Lung (tissue), 12 donors: ENCODE data around the gene PTPRE. TPM values are rescaled to one million over a fixed set of nuclear protein-coding genes. Genes with fewer than 3 reads are reported as not detected.

Experiments
- ATAC-seq: fragments of 200-7000 bp; cut with Tn5 transposase; one replicate; pipeline ENCODE4 v1.9.1; 2020; ENCODE audit warnings: moderate number of reproducible peaks; ENCODE audit not compliant: insufficient read depth, low FRiP score
- DNase-seq, 3 donors: peaks; one replicate each; pipeline ENCODE4 v3.0.0-alpha.2; 2013 to 2017
- H3K27ac ChIP-seq, 2 donors: one replicate each; pipeline ENCODE4 v1.5.1; 2013; ENCODE audit warnings: mild to moderate bottlenecking in 2 of 2, moderate library complexity in 2 of 2, control low read depth in 1 of 2, inconsistent platforms in 1 of 2, low read depth in 1 of 2, low read length in 1 of 2
- H3K27me3 ChIP-seq, 3 donors: one replicate each; pipeline ENCODE4 v1.5.1; 2013; ENCODE audit warnings: low read length in 2 of 3; ENCODE audit not compliant: control insufficient read depth in 3 of 3, insufficient read depth in 3 of 3
- H3K36me3 ChIP-seq, 4 donors: one replicate each; pipeline ENCODE4 v1.5.1; 2013; ENCODE audit warnings: low read length in 4 of 4, mild to moderate bottlenecking in 1 of 4, moderate library complexity in 1 of 4; ENCODE audit not compliant: control insufficient read depth in 4 of 4, insufficient read depth in 4 of 4
- H3K4me1 ChIP-seq, 5 donors: one replicate each; pipeline ENCODE4 v1.5.1; 2013; ENCODE audit warnings: low read length in 5 of 5, mild to moderate bottlenecking in 2 of 5, moderate library complexity in 1 of 5; ENCODE audit not compliant: control insufficient read depth in 5 of 5, insufficient read depth in 5 of 5
- H3K4me3 ChIP-seq: one replicate; pipeline ENCODE4 v1.5.1; 2013; ENCODE audit warnings: mild to moderate bottlenecking, control low read depth, moderate library complexity
- H3K9ac ChIP-seq, 2 donors: one replicate each; pipeline ENCODE4 v1.5.1; 2013; ENCODE audit warnings: low read length in 2 of 2, control low read depth in 1 of 2; ENCODE audit not compliant: insufficient read depth in 1 of 2
- H3K9me3 ChIP-seq, 4 donors: one replicate each; pipeline ENCODE4 v1.5.1; 2013; ENCODE audit warnings: low read length in 3 of 4, mild to moderate bottlenecking in 1 of 4, moderate library complexity in 1 of 4; ENCODE audit not compliant: control insufficient read depth in 4 of 4, insufficient read depth in 3 of 4
- WGBS, 2 donors: extraction: QIAGEN DNeasy Blood & Tissue Kit; methylation state at CpG; one replicate each; pipeline ENCODE4 v1.1.7; 2013; 5-methylcytosine and 5-hydroxymethylcytosine counted together
- polyA plus RNA-seq, 2 donors: library from polyadenylated mRNA; stranded (reverse); fragments of 200-250 nt; gene quantifications; one replicate each; pipeline ENCODE4 v1.2.1, GENCODE V29; 2013
- total RNA-seq, 2 donors: library from RNA; depleted of rRNA in 1 of 2; stranded (reverse); fragments of >200 nt in 1 of 2; gene quantifications; one replicate each; pipeline ENCODE4 v1.2.1, GENCODE V29; 2014 to 2021
- TF ChIP-seq, protein P1 (sequence below): IDR thresholded peaks from 2 replicates; pipeline ENCODE4 v1.5.1; 2012; ENCODE audit warnings: mild to moderate bottlenecking; ENCODE audit errors: control extremely low read depth, extremely low read depth
- donor health status: control.
- donor health status: control.
- donor health status: Bipolar disorder and iron deficiency.
- donor health status: healthy.
- donor health status: DM: yes; HTN: yes; CAD: no.

The PTPRE gene
- total and polyA plus RNA-seq, 4 donors, result 15.5 to 68.7 (median 36.5) TPM

DNA sequence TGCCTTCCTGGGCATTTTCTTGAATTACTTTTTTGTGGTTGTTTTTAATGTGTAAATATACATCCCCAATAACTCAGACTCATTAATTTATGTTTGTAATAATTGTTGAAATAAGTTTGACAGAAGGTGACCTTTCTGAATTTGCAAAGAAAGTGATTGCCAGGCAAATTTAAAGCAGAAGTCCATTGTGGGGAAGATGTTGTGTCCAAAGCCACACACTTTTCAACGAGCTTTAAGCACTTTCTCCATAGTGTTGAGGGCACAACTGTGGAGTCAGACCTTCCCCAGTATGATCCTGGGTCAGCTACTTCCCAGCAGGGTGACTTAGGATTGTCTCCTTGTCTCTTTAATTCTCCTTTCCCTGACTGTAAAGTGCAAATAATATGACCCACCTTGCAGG, 52.5 kb downstream of the PTPRE start:
- 42 to 63% methylated on average over 1 of the region's 1 CpG for WGBS, 2 donors
- H3K36me3 ChIP-seq, result no peaks in the 10 kb centered on the region
- H3K9me3 ChIP-seq, result peaks cover 0 to 3% (median 0%) of the 10 kb centered on the region in 4 donors
- TF ChIP-seq, protein P1, sequence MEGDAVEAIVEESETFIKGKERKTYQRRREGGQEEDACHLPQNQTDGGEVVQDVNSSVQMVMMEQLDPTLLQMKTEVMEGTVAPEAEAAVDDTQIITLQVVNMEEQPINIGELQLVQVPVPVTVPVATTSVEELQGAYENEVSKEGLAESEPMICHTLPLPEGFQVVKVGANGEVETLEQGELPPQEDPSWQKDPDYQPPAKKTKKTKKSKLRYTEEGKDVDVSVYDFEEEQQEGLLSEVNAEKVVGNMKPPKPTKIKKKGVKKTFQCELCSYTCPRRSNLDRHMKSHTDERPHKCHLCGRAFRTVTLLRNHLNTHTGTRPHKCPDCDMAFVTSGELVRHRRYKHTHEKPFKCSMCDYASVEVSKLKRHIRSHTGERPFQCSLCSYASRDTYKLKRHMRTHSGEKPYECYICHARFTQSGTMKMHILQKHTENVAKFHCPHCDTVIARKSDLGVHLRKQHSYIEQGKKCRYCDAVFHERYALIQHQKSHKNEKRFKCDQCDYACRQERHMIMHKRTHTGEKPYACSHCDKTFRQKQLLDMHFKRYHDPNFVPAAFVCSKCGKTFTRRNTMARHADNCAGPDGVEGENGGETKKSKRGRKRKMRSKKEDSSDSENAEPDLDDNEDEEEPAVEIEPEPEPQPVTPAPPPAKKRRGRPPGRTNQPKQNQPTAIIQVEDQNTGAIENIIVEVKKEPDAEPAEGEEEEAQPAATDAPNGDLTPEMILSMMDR, result no peak
- H3K27me3 ChIP-seq, result no peaks in the 10 kb centered on the region
- no peak overlapping the region for H3K27ac ChIP-seq
- H3K4me1 ChIP-seq, result peaks cover 0 to 2% (median 0%) of the 10 kb centered on the region in 5 donors
- H3K4me3 ChIP-seq, result no peak overlapping the region
- H3K9ac ChIP-seq, result no peak overlapping the region
- ATAC-seq, result no peak
- no peak for DNase-seq

DNA sequence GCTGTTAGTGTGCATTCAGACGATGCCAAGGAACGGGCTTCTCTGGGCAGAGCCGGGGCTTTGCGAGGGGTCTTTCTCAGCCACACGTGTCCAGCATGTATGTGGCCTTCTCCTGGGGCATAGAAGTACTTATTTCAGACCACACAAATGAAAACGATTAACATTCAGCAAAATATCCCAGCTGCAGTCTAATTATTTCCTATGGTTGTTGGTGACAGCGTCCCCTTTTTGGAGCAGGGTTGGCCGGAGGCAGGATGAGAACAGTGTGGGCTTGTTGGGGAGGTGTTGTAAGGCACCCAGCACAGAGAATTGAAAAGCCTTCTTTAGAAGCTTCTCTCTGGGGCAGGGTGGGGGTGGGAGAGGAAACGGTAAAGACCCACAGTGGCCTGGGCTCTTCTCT, 54.2 kb downstream of the PTPRE start:
- no peak overlapping the region for H3K27ac ChIP-seq
- no peak overlapping the region for H3K9ac ChIP-seq
- H3K4me3 ChIP-seq, result no peak overlapping the region
- TF ChIP-seq, protein P1, result no peak
- DNase-seq (no peak), ATAC-seq (no peak)
- peaks cover 0 to 3% (median 0%) of the 10 kb centered on the region in 4 donors for H3K9me3 ChIP-seq
- 52 to 77% methylated on average over 9 of the region's 9 CpGs for WGBS, 2 donors
- peaks cover 0 to 2% (median 0%) of the 10 kb centered on the region in 5 donors for H3K4me1 ChIP-seq
- peaks cover 0 to 2% (median 0%) of the 10 kb centered on the region in 4 donors for H3K36me3 ChIP-seq
- H3K27me3 ChIP-seq, result no peaks in the 10 kb centered on the region

DNA sequence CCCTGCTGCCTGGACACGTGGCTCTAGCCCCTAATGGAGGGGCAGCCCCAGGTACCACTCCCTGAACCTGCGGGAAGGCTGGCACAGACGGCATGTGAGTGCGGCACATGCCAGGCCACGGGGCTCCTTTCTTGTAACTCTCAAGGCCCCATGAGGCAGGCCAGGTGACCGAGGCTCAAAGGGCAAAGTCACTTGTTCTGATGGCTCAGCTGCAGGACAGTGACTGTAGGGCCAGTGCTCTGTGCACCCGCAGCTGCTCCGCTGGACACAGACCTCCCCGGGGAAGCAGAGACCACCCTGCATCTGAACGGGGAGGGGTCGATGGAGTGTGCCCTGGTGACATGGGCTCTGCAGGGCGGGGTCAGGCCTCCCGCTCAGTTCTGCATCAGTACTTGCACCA, 55.3 kb downstream of the PTPRE start:
- WGBS, 2 donors, result 90 to 91% methylated on average over 13 of the region's 13 CpGs
- no peak for ATAC-seq
- Histone ChIP-seq H3K27ac (no peak overlapping the region), H3K36me3 (peaks cover 0 to 2% (median 0%) of the 10 kb centered on the region in 4 donors), H3K4me1 (peaks cover 0 to 2% (median 0%) of the 10 kb centered on the region in 5 donors), H3K27me3 (no peaks in the 10 kb centered on the region), H3K4me3 (no peak overlapping the region), H3K9me3 (no peaks in the 10 kb centered on the region), H3K9ac (no peak overlapping the region)
- TF ChIP-seq, protein P1, result no peak
- DNase-seq, result no peak

DNA sequence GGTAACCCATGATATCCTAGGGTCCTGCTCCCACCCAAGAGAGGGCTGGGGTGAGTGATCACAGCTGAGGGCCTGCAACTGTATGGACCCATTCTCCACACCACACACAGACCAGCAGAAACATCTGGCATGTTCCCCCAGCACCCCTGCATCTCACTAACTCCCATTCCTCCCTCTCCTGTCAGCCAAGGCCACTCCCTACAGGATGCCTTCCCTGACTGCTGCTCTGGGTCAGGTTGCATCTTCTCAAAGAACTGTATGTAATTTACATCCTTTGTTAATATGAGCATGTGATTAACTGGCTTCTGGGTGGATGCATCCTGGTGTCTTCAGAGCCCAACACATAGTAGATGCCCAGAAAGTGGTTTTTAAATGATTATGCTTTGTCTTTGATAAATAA, 56.2 kb downstream of the PTPRE start:
- H3K36me3 ChIP-seq, result peaks cover 0 to 2% (median 0%) of the 10 kb centered on the region in 4 donors
- no peaks in the 10 kb centered on the region for H3K27me3 ChIP-seq
- TF ChIP-seq, protein P1, result no peak
- no peaks in the 10 kb centered on the region for H3K9me3 ChIP-seq
- DNase-seq (no peak), ATAC-seq (no peak)
- H3K4me3 ChIP-seq, result no peak overlapping the region
- H3K4me1 ChIP-seq, result peaks cover 0 to 5% (median 0%) of the 10 kb centered on the region in 5 donors
- no peak overlapping the region for H3K9ac ChIP-seq
- no peak overlapping the region for H3K27ac ChIP-seq
